ENCODE measurements around the gene LTBP1.

DNA sequence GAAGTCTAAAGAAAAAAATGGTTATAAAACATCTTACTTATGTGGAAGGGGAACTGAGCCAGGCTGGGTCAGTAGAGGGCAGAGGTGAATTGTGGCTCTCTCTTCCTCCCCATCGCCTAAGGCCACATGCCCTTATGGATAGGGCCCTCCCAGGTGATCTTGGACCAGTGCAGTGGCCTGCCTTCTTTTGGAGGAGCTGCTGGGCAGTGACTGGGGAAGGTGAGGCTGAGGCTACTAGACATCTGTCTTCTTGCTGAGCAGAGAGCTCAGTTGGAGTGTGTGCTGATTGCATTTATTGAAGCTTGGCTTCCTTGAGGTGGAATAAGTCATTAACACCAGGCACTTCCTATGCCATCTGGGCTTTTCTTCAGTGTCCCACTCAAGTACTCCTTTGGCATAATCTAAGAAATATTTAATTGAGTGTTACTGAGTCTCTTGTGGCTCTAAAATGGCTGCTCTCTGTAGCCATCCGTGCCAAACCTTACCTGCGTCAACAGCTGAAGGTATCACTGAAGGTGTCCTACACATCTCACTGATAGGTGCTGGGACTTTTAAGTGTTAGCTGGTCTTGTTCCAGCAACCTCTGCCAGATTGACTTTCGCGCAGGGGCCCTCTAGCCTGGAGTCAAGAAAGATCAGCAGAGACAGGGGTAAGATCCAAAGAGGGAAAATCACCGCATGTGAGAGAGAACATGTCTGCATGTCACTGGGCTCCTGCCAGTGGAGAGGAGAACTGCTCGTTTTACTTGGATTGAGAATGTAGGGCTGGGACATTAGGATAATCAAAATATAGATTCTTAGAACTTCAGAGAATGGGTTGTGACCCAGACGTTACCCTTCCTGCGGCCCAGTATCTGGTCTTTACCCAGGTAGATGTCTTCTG lies 256.1 kb downstream of the LTBP1 start:
- TF ChIP-seq CTCF (IDR thresholded peaks at IDR 0.05) (no peak), POLR2A (IDR thresholded peaks at IDR 0.05) (no peak)
